NCI-H1048 (cell line): Measurements from ENCODE around the gene PGA3.
"Not testable (repeated sequence)": the region's sequence is repeated elsewhere in the genome, so short reads cannot be mapped to it uniquely, and the experiment has no call there.

Source experiments
- DNase-seq: peaks from one replicate; lab custom pipeline; 2025; lab: John Stamatoyannopoulos, UW

The PGA3 gene

GRCh38 chr11:61250796-61251765, 47.8 kb downstream of the PGA3 start:
- DNase-seq: not testable (repeated sequence)

GRCh38 chr11:61252332-61252731, 49.0 kb downstream of the PGA3 start:
- not testable (repeated sequence) for DNase-seq

- DNase-seq: no peak
Observed at GRCh38 chr11:61254403-61255025, 51.2 kb downstream of the PGA3 start.

GRCh38 chr11:61256710-61257482, 53.6 kb downstream of the PGA3 start:
- DNase-seq: no peak

- no peak for DNase-seq
Observed at GRCh38 chr11:61258546-61258945, 55.2 kb downstream of the PGA3 start.

- DNase-seq: no peak
Observed at GRCh38 chr11:61259363-61259762, 56.0 kb downstream of the PGA3 start.
